Activated CD4-positive, alpha-beta T cell treated with anti-CD3 and anti-CD28 coated beads, Interleukin-2, amount 50 U/mL, for 1 hour (primary cell): ENCODE data around the gene ARV1.
"Not testable (repeated sequence)": the region's sequence is repeated elsewhere in the genome, so short reads cannot be mapped to it uniquely, and the experiment has no call there.

ENCODE experiments used
- DNase-seq: peaks from one replicate; pipeline ENCODE4 v3.0.0-alpha.2; 2020

ARV1 gene

GRCh38 chr1:231045286-231045685, 66.4 kb downstream of the ARV1 start:
- DNase-seq, result no peak

GRCh38 chr1:231045921-231046729, 67.2 kb downstream of the ARV1 start:
- DNase-seq, result not testable (repeated sequence)

GRCh38 chr1:231046730-231047395, 68.0 kb downstream of the ARV1 start:
- DNase-seq, result no peak

GRCh38 chr1:231047529-231047928, 68.6 kb downstream of the ARV1 start:
- DNase-seq, result not testable (repeated sequence)

- DNase-seq, result not testable (repeated sequence)
Measured at GRCh38 chr1:231048419-231048818, 69.5 kb downstream of the ARV1 start.

- no peak for DNase-seq
Measured at GRCh38 chr1:231049121-231049979, 70.5 kb downstream of the ARV1 start.
